Measurements from ENCODE around the gene NRN1L.
A peak's percentile ranks its signal among the peaks of the same experiment; 100 is the strongest.
"Not testable (repeated sequence)": the region's sequence is repeated elsewhere in the genome, so short reads cannot be mapped to it uniquely, and the experiment has no call there.

Gene NRN1L

GRCh38 chr16:67914758-67915495, 30.2 kb downstream of the NRN1L start:
- Histone ChIP-seq H2AFZ (ENCODE audit: low read length) (no peak overlapping the region), H2BK12ac (ENCODE audit: low read length) (peak overlapping the region; percentile 8), H2AK5ac (ENCODE audit: low read depth, low read length) (no peak overlapping the region), H4K8ac (ENCODE audit: low read depth, low read length) (no peak overlapping the region), H3K27ac (replicated peaks; ENCODE audit: low read length) (no peak overlapping the region), H3K27me3 (ENCODE audit: control insufficient read depth in 3 of 3, insufficient read depth in 3 of 3, low read depth in 1 of 3, low read length in 3 of 3) (no peaks in the 10 kb centered on the region), H3K23ac (ENCODE audit: low read depth, low read length, poor library complexity) (no peak overlapping the region), H3K4me3 (ENCODE audit: low read length in 2 of 2) (no peak overlapping the region), H2BK5ac (ENCODE audit: low read length) (no peak overlapping the region), H3K9me3 (replicated peaks in 1 of 2; ENCODE audit: control insufficient read depth in 2 of 2, insufficient read depth in 1 of 2, low read depth in 1 of 2, low read length in 2 of 2) (no peaks in the 10 kb centered on the region), H3K36me3 (replicated peaks in 1 of 2; ENCODE audit: control insufficient read depth in 2 of 2, insufficient read depth in 2 of 2, low read length in 2 of 2) (peaks cover 15 to 57% of the 10 kb centered on the region in 2 donors), H3K4ac (ENCODE audit: low read length) (no peak overlapping the region), H3K4me2 (ENCODE audit: insufficient read depth, low read length, poor library complexity, severe bottlenecking) (no peak overlapping the region), H3K14ac (ENCODE audit: low read length) (no peak overlapping the region), H3K79me1 (ENCODE audit: low read depth, low read length) (peaks cover 21% of the 10 kb centered on the region), H3K18ac (ENCODE audit: low read length) (no peak overlapping the region), H2BK120ac (ENCODE audit: low read depth, low read length) (no peak overlapping the region), H3K4me1 (ENCODE audit: control insufficient read depth in 2 of 2, insufficient read depth in 1 of 2, low read depth in 1 of 2, low read length in 2 of 2) (peaks cover 0 to 4% of the 10 kb centered on the region in 2 donors), H4K91ac (ENCODE audit: low read depth, low read length, poor library complexity) (no peak overlapping the region), H2BK15ac (ENCODE audit: low read length) (no peak overlapping the region), H3K9ac (ENCODE audit: low read depth, low read length, poor library complexity) (no peak overlapping the region)
- no CpG with 5 or more reads among the region's 7 CpGs for WGBS, 2 donors (ENCODE audit: extremely low coverage in 2 of 2, insufficient read length in 2 of 2, insufficient replicate concordance in 1 of 2)
- no peak for DNase-seq (ENCODE audit: low spot score)

GRCh38 chr16:67915496-67915769, 30.7 kb downstream of the NRN1L start:
- no CpG with 5 or more reads among the region's 2 CpGs for WGBS, 2 donors (ENCODE audit: extremely low coverage in 2 of 2, insufficient read length in 2 of 2, insufficient replicate concordance in 1 of 2)
- H3K14ac ChIP-seq (ENCODE audit: low read length); H2BK5ac ChIP-seq (ENCODE audit: low read length): not testable (repeated sequence)

GRCh38 chr16:67915831-67916723, 31.4 kb downstream of the NRN1L start:
- H4K8ac ChIP-seq (ENCODE audit: low read depth, low read length): no peak overlapping the region
- no peak overlapping the region for H4K91ac ChIP-seq (ENCODE audit: low read depth, low read length, poor library complexity)
- no peak overlapping the region for H2AFZ ChIP-seq (ENCODE audit: low read length)
- peaks cover 16 to 51% of the 10 kb centered on the region in 2 donors for H3K36me3 ChIP-seq (replicated peaks in 1 of 2; ENCODE audit: control insufficient read depth in 2 of 2, insufficient read depth in 2 of 2, low read length in 2 of 2)
- no peak overlapping the region for H3K27ac ChIP-seq (replicated peaks; ENCODE audit: low read length)
- no peaks in the 10 kb centered on the region for H3K9me3 ChIP-seq (replicated peaks in 1 of 2; ENCODE audit: control insufficient read depth in 2 of 2, insufficient read depth in 1 of 2, low read depth in 1 of 2, low read length in 2 of 2)
- no peak overlapping the region for H3K14ac ChIP-seq (ENCODE audit: low read length)
- H3K79me1 ChIP-seq (ENCODE audit: low read depth, low read length): peaks cover 25% of the 10 kb centered on the region
- WGBS, 2 donors (ENCODE audit: extremely low coverage in 2 of 2, insufficient read length in 2 of 2, insufficient replicate concordance in 1 of 2): no CpG with 5 or more reads among the region's 7 CpGs
- no peak overlapping the region for H3K23ac ChIP-seq (ENCODE audit: low read depth, low read length, poor library complexity)
- no peak overlapping the region for H2BK12ac ChIP-seq (ENCODE audit: low read length)
- no peak overlapping the region for H3K18ac ChIP-seq (ENCODE audit: low read length)
- no peak for DNase-seq (ENCODE audit: low spot score)
- no peak overlapping the region for H3K4me2 ChIP-seq (ENCODE audit: insufficient read depth, low read length, poor library complexity, severe bottlenecking)
- no peaks in the 10 kb centered on the region for H3K27me3 ChIP-seq (ENCODE audit: control insufficient read depth in 3 of 3, insufficient read depth in 3 of 3, low read depth in 1 of 3, low read length in 3 of 3)
- no peak overlapping the region for H2BK120ac ChIP-seq (ENCODE audit: low read depth, low read length)
- H3K4ac ChIP-seq (ENCODE audit: low read length): no peak overlapping the region
- no peak overlapping the region for H2BK5ac ChIP-seq (ENCODE audit: low read length)
- no peak overlapping the region for H3K4me3 ChIP-seq (ENCODE audit: low read length in 2 of 2)
- no peak overlapping the region for H2AK5ac ChIP-seq (ENCODE audit: low read depth, low read length)
- H2BK15ac ChIP-seq (ENCODE audit: low read length): no peak overlapping the region
- peak overlapping the region; percentile 12 for H3K9ac ChIP-seq (ENCODE audit: low read depth, low read length, poor library complexity)
- H3K4me1 ChIP-seq (ENCODE audit: control insufficient read depth in 2 of 2, insufficient read depth in 1 of 2, low read depth in 1 of 2, low read length in 2 of 2): peaks cover 0 to 2% of the 10 kb centered on the region in 2 donors

More at GRCh38 chr16:67915496-67915769, 30.7 kb downstream of the NRN1L start:
- H3K79me1 ChIP-seq (ENCODE audit: low read depth, low read length): peaks cover 22% of the 10 kb centered on the region
- H3K4ac ChIP-seq (ENCODE audit: low read length); H3K4me2 ChIP-seq (ENCODE audit: insufficient read depth, low read length, poor library complexity, severe bottlenecking); H2BK12ac ChIP-seq (ENCODE audit: low read length); H3K9me3 ChIP-seq (replicated peaks in 1 of 2; ENCODE audit: control insufficient read depth in 2 of 2, insufficient read depth in 1 of 2, low read depth in 1 of 2, low read length in 2 of 2); H2BK120ac ChIP-seq (ENCODE audit: low read depth, low read length); H4K8ac ChIP-seq (ENCODE audit: low read depth, low read length); DNase-seq (ENCODE audit: low spot score); H3K4me1 ChIP-seq (ENCODE audit: control insufficient read depth in 2 of 2, insufficient read depth in 1 of 2, low read depth in 1 of 2, low read length in 2 of 2); H4K91ac ChIP-seq (ENCODE audit: low read depth, low read length, poor library complexity); H2AFZ ChIP-seq (ENCODE audit: low read length); H3K23ac ChIP-seq (ENCODE audit: low read depth, low read length, poor library complexity); H3K9ac ChIP-seq (ENCODE audit: low read depth, low read length, poor library complexity); H3K27ac ChIP-seq (replicated peaks; ENCODE audit: low read length); H3K18ac ChIP-seq (ENCODE audit: low read length); H3K27me3 ChIP-seq (ENCODE audit: control insufficient read depth in 3 of 3, insufficient read depth in 3 of 3, low read depth in 1 of 3, low read length in 3 of 3); H3K4me3 ChIP-seq (ENCODE audit: low read length in 2 of 2); H2AK5ac ChIP-seq (ENCODE audit: low read depth, low read length); H2BK15ac ChIP-seq (ENCODE audit: low read length): not testable (repeated sequence)
- peaks cover 16 to 54% of the 10 kb centered on the region in 2 donors for H3K36me3 ChIP-seq (replicated peaks in 1 of 2; ENCODE audit: control insufficient read depth in 2 of 2, insufficient read depth in 2 of 2, low read length in 2 of 2)

Measured in neuronal stem cell (in vitro differentiated cells).